Mucosa of gallbladder (tissue), 1 donor: ENCODE measurements around the gene KIDINS220. TPM values are rescaled to one million over a fixed set of nuclear protein-coding genes. Genes with fewer than 3 reads are reported as not detected.

Experiments
- DNase-seq: peaks from one replicate; pipeline ENCODE4 v3.0.0-alpha.2; 2020; ENCODE audit warnings: low spot score
- total RNA-seq: library from RNA; stranded (reverse); gene quantifications from one replicate; pipeline ENCODE4 v1.2.1, GENCODE V29; 2021
- donor health status: DM: no; HTN: no; CAD: no.

KIDINS220 gene
- total RNA-seq: 50.6 TPM

- DNase-seq: peak; percentile 84
Measured at GRCh38 chr2:8836971-8837794, at the start of gene KIDINS220. KIDINS220 (minus strand) TSS chr2:8837613; CDS start chr2:8827093, 10,520 bp downstream.

GRCh38 chr2:8886876-8887275 lies 49.5 kb upstream of the KIDINS220 start:
- no peak for DNase-seq

- no peak for DNase-seq
Measured at GRCh38 chr2:8886202-8886518, 48.7 kb upstream of the KIDINS220 start.

GRCh38 chr2:8885449-8886201 lies 48.2 kb upstream of the KIDINS220 start:
- DNase-seq: no peak

GRCh38 chr2:8884812-8885211 lies 47.4 kb upstream of the KIDINS220 start:
- no peak for DNase-seq

GRCh38 chr2:8882094-8882493 lies 44.7 kb upstream of the KIDINS220 start:
- no peak for DNase-seq

- no peak for DNase-seq
Measured at GRCh38 chr2:8877894-8878293, 40.5 kb upstream of the KIDINS220 start.

- no peak for DNase-seq
Measured at GRCh38 chr2:8877332-8877731, 39.9 kb upstream of the KIDINS220 start.

GRCh38 chr2:8876628-8877027 lies 39.2 kb upstream of the KIDINS220 start:
- DNase-seq: no peak

- no peak for DNase-seq
Measured at GRCh38 chr2:8872821-8873432, 35.5 kb upstream of the KIDINS220 start.

GRCh38 chr2:8870441-8870840 lies 33.0 kb upstream of the KIDINS220 start:
- no peak for DNase-seq

- DNase-seq: no peak
Measured at GRCh38 chr2:8867363-8867762, 29.9 kb upstream of the KIDINS220 start.

- no peak for DNase-seq
Measured at GRCh38 chr2:8863331-8863953, 26.0 kb upstream of the KIDINS220 start.

- no peak for DNase-seq
Measured at GRCh38 chr2:8862230-8862629, 24.8 kb upstream of the KIDINS220 start.

- DNase-seq: no peak
Measured at GRCh38 chr2:8861797-8862196, 24.4 kb upstream of the KIDINS220 start.

GRCh38 chr2:8860239-8860638 lies 22.8 kb upstream of the KIDINS220 start:
- no peak for DNase-seq

- no peak for DNase-seq
Measured at GRCh38 chr2:8858910-8859309, 21.5 kb upstream of the KIDINS220 start.

- DNase-seq: no peak
Measured at GRCh38 chr2:8858264-8858663, 20.9 kb upstream of the KIDINS220 start.

GRCh38 chr2:8857709-8858108 lies 20.3 kb upstream of the KIDINS220 start:
- DNase-seq: no peak

- no peak for DNase-seq
Measured at GRCh38 chr2:8856176-8856575, 18.8 kb upstream of the KIDINS220 start.

GRCh38 chr2:8855010-8855409 lies 17.6 kb upstream of the KIDINS220 start:
- no peak for DNase-seq

GRCh38 chr2:8853426-8853825 lies 16.0 kb upstream of the KIDINS220 start:
- no peak for DNase-seq
